Transverse colon (tissue), 4 donors: ENCODE measurements around the gene ZNF554.

Source experiments
- CTCF ChIP-seq, 5 experiments: fragments of 200-600 bp in 3 of 5; fragments of 450-650 bp in 2 of 5; sonication (generic) in 3 of 5; IDR thresholded peaks; 1 replicate in 2 of 5; 2 replicates in 3 of 5; pipeline ENCODE4 v1.5.1; 2016 to 2017; ENCODE audit warnings: antibody characterized with exemption in 5 of 5, inconsistent platforms in 3 of 5, mild to moderate bottlenecking in 2 of 5, moderate library complexity in 1 of 5
- EP300 ChIP-seq: sonication (generic); formaldehyde crosslinking; IDR thresholded peaks from one replicate; pipeline ENCODE4 v1.6.1; 2017; ENCODE audit warnings: antibody characterized with exemption, low read depth
- POLR2A ChIP-seq: fragments of 450-650 bp; IDR thresholded peaks from one replicate; pipeline ENCODE4 v1.6.1; 2016; ENCODE audit warnings: antibody characterized with exemption, mild to moderate bottlenecking, moderate library complexity
- POLR2AphosphoS5 ChIP-seq, 3 donors: sonication (generic); formaldehyde crosslinking; IDR thresholded peaks; one replicate each; pipeline ENCODE4 v1.6.1; 2016; ENCODE audit warnings: antibody characterized with exemption in 3 of 3

GRCh38 chr19:2804156-2805004 lies 15.3 kb upstream of the ZNF554 start:
- TF ChIP-seq CTCF (IDR thresholded peaks at IDR 0.05) (no peak), POLR2A (no peak), POLR2AphosphoS5 (IDR thresholded peaks at IDR 0.05) (no peak), EP300 (no peak)
